ENCODE data around the gene ASPSCR1. TPM values are rescaled to one million over a fixed set of nuclear protein-coding genes. Genes with fewer than 3 reads are reported as not detected.
"Not testable (repeated sequence)": the region's sequence is repeated elsewhere in the genome, so short reads cannot be mapped to it uniquely, and the experiment has no call there.

The ASPSCR1 gene
- total RNA-seq, 1 donor from 2014 or later, result 35.6 TPM

DNA sequence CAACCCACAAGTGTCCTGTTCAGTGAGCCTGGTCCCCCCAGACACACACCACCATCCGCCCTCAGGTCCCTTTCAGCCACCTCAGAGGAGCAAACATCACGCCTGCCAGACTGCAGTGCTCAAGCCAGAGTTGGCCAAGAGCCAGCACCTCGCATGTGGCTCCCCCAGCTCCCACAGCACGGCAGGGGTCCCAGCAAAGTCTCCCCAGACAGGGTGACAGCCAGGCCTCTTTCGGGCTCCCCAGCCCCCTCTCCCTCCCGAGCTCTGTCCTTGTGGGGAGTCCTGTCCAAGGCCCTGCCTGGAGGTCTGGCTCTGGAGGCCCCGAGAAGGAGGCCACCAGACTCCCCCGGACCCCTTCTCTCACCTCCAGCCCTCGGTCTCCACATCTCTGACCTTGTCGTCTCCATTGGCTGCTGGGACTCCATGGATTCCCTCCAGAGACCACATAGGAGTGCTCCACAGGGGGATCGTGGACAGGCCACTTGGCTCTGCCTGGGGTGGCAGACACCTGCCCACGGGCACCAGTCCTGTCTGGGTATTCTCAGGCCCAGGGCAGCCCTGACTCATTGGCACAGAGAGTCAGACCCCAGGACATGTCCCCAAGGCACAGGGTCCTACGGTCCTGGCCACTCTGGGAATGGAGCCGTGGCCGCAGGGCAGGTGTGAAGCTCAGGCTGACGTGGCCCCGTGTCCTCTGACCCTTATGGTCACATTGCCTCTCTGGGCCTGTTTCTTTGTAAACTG, 28.6 kb upstream of the ASPSCR1 start:
- Mint-ChIP-seq H3K27ac (no peak overlapping the region), H3K4me3 (no peak overlapping the region), H3K4me1 (ENCODE audit: unreplicated experiment) (no peaks in the 10 kb centered on the region), H3K36me3 (no peaks in the 10 kb centered on the region), H3K9me3 (no peaks in the 10 kb centered on the region), H3K27me3 (peaks cover 4% of the 10 kb centered on the region)
- DNase-seq (ENCODE audit: extremely low spot score, unreplicated experiment), result peak; percentile 69
- TF ChIP-seq, protein P1, sequence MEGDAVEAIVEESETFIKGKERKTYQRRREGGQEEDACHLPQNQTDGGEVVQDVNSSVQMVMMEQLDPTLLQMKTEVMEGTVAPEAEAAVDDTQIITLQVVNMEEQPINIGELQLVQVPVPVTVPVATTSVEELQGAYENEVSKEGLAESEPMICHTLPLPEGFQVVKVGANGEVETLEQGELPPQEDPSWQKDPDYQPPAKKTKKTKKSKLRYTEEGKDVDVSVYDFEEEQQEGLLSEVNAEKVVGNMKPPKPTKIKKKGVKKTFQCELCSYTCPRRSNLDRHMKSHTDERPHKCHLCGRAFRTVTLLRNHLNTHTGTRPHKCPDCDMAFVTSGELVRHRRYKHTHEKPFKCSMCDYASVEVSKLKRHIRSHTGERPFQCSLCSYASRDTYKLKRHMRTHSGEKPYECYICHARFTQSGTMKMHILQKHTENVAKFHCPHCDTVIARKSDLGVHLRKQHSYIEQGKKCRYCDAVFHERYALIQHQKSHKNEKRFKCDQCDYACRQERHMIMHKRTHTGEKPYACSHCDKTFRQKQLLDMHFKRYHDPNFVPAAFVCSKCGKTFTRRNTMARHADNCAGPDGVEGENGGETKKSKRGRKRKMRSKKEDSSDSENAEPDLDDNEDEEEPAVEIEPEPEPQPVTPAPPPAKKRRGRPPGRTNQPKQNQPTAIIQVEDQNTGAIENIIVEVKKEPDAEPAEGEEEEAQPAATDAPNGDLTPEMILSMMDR (conservative IDR thresholded peaks at IDR 0.05), result no peak

DNA sequence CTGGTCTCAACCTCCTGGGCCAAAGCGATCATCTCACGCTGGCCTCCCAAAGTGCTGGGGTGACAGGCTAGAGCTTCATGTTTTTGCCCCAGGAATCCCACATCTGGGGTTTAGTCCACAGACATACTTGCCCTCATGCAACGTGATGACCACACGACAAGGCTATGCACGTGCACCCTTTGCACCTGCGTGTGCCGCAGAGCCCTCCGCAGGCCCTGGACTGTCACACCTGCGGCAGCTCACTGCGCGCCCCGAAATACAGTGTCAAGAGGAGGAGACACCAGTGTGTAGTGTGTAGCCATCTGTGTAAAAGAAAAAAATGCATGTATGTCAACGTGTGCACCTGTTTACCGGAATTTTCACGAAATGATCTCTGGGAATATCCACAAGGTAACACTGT, 26.9 kb upstream of the ASPSCR1 start:
- DNase-seq (ENCODE audit: extremely low spot score, unreplicated experiment), result no peak
- Mint-ChIP-seq H3K27me3 (peaks cover 4% of the 10 kb centered on the region), H3K4me3 (no peak overlapping the region), H3K36me3 (no peaks in the 10 kb centered on the region), H3K4me1 (ENCODE audit: unreplicated experiment) (no peaks in the 10 kb centered on the region), H3K27ac (no peak overlapping the region), H3K9me3 (no peaks in the 10 kb centered on the region)
- TF ChIP-seq, protein P1 (conservative IDR thresholded peaks at IDR 0.05), result no peak

DNA sequence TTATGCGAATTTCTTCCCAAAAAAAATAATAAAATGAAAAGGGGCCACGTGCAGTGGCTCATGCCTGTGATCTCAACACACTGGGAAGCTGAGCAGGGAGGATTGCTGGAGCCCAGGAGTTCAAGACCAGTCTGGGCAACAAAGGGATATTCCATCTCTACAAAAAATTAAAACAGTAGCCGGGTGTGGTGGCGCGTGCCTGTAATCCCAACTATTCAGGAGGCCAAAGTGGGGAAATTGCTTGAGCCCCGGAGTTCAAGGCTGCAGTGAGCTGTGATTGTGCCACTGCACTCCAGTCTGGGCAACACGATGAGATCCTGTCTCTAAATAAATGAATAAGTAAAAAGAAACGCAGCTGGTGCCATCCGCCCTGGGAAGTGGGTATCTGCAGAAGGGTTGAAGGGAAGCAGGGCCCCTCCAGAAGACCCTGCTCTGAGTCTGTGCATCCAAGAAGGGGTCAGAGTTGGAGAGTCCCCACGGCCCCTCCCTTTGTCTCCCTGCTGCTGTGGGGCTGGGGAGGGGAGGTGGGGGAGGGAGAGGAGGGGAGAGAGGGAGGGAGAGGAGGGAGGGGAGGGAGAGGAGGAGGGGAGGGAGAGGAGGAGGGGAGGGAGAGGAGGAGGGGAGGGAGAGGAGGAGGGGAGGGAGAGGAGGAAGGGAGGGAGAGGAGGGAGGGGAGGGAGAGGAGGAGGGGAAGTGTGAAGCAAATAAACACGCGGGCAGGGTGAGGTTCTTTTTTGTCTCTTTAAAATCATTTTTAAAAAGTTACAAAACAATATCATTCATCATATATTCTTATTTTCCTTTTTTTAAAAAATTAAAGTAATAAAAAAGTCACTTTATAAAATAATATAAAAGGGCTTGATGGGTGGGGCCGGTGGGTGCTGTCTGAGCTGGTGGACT, 25.4 kb upstream of the ASPSCR1 start:
- TF ChIP-seq, protein P1 (conservative IDR thresholded peaks at IDR 0.05), result no peak
- Mint-ChIP-seq H3K4me1 (ENCODE audit: unreplicated experiment) (no peaks in the 10 kb centered on the region), H3K27me3 (peaks cover 4% of the 10 kb centered on the region), H3K9me3 (no peaks in the 10 kb centered on the region), H3K36me3 (no peaks in the 10 kb centered on the region), H3K27ac (no peak overlapping the region), H3K4me3 (no peak overlapping the region)
- no peak for DNase-seq (ENCODE audit: extremely low spot score, unreplicated experiment)

DNA sequence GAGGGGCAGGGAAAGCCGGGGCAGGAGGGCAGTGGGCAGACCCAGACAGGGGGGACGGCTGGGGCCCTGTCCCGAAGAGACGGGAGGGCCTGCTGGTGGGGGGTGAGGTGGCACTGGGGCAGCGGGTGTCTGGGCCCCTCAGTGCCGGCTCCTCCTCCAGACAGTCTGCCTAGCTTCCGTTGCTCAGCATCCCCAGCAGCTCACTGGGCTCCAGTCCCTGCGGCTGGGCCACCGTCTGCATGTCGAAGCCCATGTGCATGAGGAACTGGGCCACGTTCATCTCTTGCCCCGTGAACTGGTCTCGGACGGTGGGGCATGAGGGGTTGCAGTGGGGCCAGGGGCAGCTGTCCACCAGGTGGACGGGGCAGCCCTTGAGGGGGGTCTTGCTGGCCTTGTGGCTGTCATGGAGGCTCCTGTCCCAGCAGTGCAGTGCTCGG, 24.6 kb upstream of the ASPSCR1 start:
- peaks cover 3% of the 10 kb centered on the region for H3K4me1 Mint-ChIP-seq (ENCODE audit: unreplicated experiment)
- no peak overlapping the region for H3K27ac Mint-ChIP-seq
- H3K36me3 Mint-ChIP-seq, result no peaks in the 10 kb centered on the region
- H3K4me3 Mint-ChIP-seq, result no peak overlapping the region
- peak; percentile 69 for DNase-seq (ENCODE audit: extremely low spot score, unreplicated experiment)
- TF ChIP-seq, protein P1 (conservative IDR thresholded peaks at IDR 0.05), result no peak
- H3K9me3 Mint-ChIP-seq, result no peaks in the 10 kb centered on the region
- H3K27me3 Mint-ChIP-seq, result peaks cover 11% of the 10 kb centered on the region

DNA sequence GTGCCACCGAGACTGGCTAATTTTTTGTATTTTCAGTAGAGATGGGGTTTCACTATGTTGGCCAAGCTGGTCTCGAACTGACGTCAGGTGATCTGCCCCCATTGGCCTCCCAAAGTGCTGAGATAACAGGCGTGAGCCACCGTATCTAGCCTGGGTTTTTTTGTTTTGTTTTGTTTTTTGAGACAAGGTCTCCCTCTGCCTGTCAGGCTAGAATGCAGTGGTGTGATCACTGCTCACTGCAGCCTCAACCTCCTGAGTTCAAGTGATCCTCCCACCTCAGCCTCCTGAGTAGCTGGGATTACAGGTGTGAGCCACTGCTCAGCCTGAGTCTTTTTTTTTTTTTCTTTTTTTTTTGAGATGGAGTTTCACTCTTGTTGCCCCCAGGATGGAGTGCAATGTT, 24.0 kb upstream of the ASPSCR1 start:
- DNase-seq (ENCODE audit: extremely low spot score, unreplicated experiment); H3K9me3 Mint-ChIP-seq; H3K4me1 Mint-ChIP-seq (ENCODE audit: unreplicated experiment); H3K27ac Mint-ChIP-seq; H3K36me3 Mint-ChIP-seq; H3K4me3 Mint-ChIP-seq: not testable (repeated sequence)
- TF ChIP-seq, protein P1 (conservative IDR thresholded peaks at IDR 0.05), result peak; percentile 22
- H3K27me3 Mint-ChIP-seq, result peaks cover 17% of the 10 kb centered on the region

Data from type B pancreatic cell (in vitro differentiated cells).